DND-41 (cell line): ENCODE data around the gene MND1.

ENCODE experiments used
- ATAC-seq: fragments of 200-7000 bp; cut with Tn5 transposase; 3 replicates; pipeline ENCODE4 v1.9.1; 2021; ENCODE audit warnings: low read depth; ENCODE audit not compliant: insufficient read depth
- DNase-seq: peaks from one replicate; pipeline ENCODE4 v3.0.0-alpha.2; 2020
- H2AFZ ChIP-seq: 2 replicates; pipeline ENCODE4 v1.6.0; 2012; ENCODE audit warnings: low read depth, low read length
- H3K27ac ChIP-seq: 2 replicates; pipeline ENCODE4 v1.5.1; 2012; ENCODE audit warnings: low read length, inconsistent platforms
- H3K27me3 ChIP-seq: fragments of 200-600 bp; sonication (generic); 2 replicates; pipeline ENCODE4 v1.6.0; 2012; ENCODE audit warnings: low read length, mild to moderate bottlenecking, inconsistent platforms; ENCODE audit not compliant: insufficient read depth, poor library complexity
- H3K36me3 ChIP-seq: 2 replicates; pipeline ENCODE4 v1.5.1; 2012; ENCODE audit warnings: low read length, inconsistent platforms; ENCODE audit not compliant: insufficient read depth
- H3K4me1 ChIP-seq: 2 replicates; pipeline ENCODE4 v1.5.1; 2012; ENCODE audit warnings: mild to moderate bottlenecking, low read length; ENCODE audit not compliant: insufficient read depth
- H3K4me2 ChIP-seq: 2 replicates; pipeline ENCODE4 v1.6.0; 2012; ENCODE audit warnings: mild to moderate bottlenecking, moderate library complexity, low read length, inconsistent platforms; ENCODE audit not compliant: insufficient read depth
- H3K4me3 ChIP-seq, 2 experiments: fragments of 200-600 bp in 1 of 2; shearing (Covaris generic) in 1 of 2; 2 replicates each; pipeline ENCODE4 v1.5.1; 2012 to 2016; ENCODE audit warnings: inconsistent platforms in 2 of 2, low read length in 2 of 2, mild to moderate bottlenecking in 2 of 2, low read depth in 1 of 2, moderate library complexity in 1 of 2
- H3K79me2 ChIP-seq: 2 replicates; pipeline ENCODE4 v1.6.0; 2012; ENCODE audit warnings: low read length, inconsistent platforms; ENCODE audit not compliant: insufficient read depth
- H3K9ac ChIP-seq: 2 replicates; pipeline ENCODE4 v1.6.0; 2012; ENCODE audit warnings: low read depth, mild to moderate bottlenecking, inconsistent platforms, low read length, moderate library complexity
- H3K9me3 ChIP-seq: 2 replicates; pipeline ENCODE4 v1.5.1; 2012; ENCODE audit warnings: low read length, moderate library complexity, mild to moderate bottlenecking, inconsistent platforms; ENCODE audit not compliant: insufficient read depth, severe bottlenecking
- H4K20me1 ChIP-seq: 2 replicates; pipeline ENCODE4 v1.6.0; 2012; ENCODE audit warnings: low read length; ENCODE audit not compliant: insufficient read depth
- EZH2 ChIP-seq: IDR thresholded peaks from 3 replicates; pipeline ENCODE4 v1.6.1; 2012; ENCODE audit warnings: borderline replicate concordance, low read depth, mild to moderate bottlenecking, moderate library complexity, low read length, inconsistent platforms; ENCODE audit not compliant: severe bottlenecking
- TF ChIP-seq, protein P1 (sequence below): IDR thresholded peaks from 2 replicates; pipeline ENCODE4 v1.5.1; 2012; ENCODE audit warnings: borderline replicate concordance, low read length, moderate library complexity, mild to moderate bottlenecking; ENCODE audit not compliant: poor library complexity, severe bottlenecking; ENCODE audit errors: extremely low read depth

MND1 gene

GRCh38 chr4:153322791-153323190 is 21.7 kb upstream of the MND1 start:
- Histone ChIP-seq H2AFZ (no peak overlapping the region), H3K4me1 (no peaks in the 10 kb centered on the region), H3K36me3 (0 out of 2 replicates have a peak, but pooled peaks cover 3% of the 10 kb centered on the region), H3K9me3 (no peaks in the 10 kb centered on the region), H3K27me3 (no peaks in the 10 kb centered on the region), H3K9ac (no peak overlapping the region), H3K27ac (no peak overlapping the region), H4K20me1 (no peaks in the 10 kb centered on the region), H3K79me2 (no peaks in the 10 kb centered on the region), H3K4me3 (no peak overlapping the region), H3K4me2 (no peak overlapping the region)
- DNase-seq = no peak
- no peak for ATAC-seq
- TF ChIP-seq EZH2 = no peak
- TF ChIP-seq, protein P1, sequence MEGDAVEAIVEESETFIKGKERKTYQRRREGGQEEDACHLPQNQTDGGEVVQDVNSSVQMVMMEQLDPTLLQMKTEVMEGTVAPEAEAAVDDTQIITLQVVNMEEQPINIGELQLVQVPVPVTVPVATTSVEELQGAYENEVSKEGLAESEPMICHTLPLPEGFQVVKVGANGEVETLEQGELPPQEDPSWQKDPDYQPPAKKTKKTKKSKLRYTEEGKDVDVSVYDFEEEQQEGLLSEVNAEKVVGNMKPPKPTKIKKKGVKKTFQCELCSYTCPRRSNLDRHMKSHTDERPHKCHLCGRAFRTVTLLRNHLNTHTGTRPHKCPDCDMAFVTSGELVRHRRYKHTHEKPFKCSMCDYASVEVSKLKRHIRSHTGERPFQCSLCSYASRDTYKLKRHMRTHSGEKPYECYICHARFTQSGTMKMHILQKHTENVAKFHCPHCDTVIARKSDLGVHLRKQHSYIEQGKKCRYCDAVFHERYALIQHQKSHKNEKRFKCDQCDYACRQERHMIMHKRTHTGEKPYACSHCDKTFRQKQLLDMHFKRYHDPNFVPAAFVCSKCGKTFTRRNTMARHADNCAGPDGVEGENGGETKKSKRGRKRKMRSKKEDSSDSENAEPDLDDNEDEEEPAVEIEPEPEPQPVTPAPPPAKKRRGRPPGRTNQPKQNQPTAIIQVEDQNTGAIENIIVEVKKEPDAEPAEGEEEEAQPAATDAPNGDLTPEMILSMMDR = no peak

DNA sequence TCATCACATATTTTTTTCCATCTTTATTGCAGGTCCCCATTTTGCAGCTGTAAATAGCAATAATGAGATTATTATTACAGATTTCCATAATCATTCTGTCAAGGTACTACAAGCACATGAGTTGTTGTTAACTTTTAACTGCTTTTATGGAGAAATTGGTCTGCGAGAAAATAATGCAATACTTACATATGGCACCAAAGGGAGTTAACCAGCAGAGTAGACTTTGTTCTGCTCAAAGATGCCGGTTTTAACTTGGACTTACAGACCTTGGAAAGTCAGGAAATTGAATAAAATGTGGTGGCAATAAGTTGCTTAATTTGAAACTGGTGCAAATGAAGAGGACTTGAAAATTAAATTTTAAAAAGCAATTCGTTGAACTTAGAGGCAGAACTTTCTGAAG is 20.4 kb upstream of the MND1 start:
- TF ChIP-seq, protein P1 = no peak
- no peak for TF ChIP-seq EZH2
- DNase-seq = no peak
- no peak overlapping the region for H3K4me3 ChIP-seq

DNA sequence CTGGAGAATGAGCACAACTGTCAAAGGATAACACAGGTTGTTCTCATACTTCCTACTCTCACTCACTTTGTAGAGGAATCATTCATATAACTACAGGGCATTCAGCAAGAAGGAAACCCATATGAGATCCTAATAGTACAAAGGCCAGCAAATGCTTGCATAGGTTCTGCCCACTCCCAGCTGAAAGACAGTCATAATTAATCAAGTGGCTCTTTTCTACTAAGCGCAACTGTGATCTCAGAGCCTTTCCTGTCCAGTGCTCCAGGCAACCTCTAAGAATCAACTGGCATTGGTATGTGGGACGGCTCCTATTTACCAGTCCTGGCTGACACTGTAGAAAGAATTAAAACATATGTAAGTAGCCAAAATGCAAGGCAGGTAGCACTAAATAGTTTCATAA is 18.9 kb upstream of the MND1 start:
- H3K9ac ChIP-seq = no peak overlapping the region
- H3K9me3 ChIP-seq = no peaks in the 10 kb centered on the region
- H3K4me2 ChIP-seq = no peak overlapping the region
- H3K79me2 ChIP-seq = no peaks in the 10 kb centered on the region
- DNase-seq = no peak
- H2AFZ ChIP-seq = no peak overlapping the region
- no peaks in the 10 kb centered on the region for H4K20me1 ChIP-seq
- TF ChIP-seq, protein P1 = no peak
- TF ChIP-seq EZH2 = no peak
- ATAC-seq = no peak
- H3K27ac ChIP-seq = no peak overlapping the region
- H3K27me3 ChIP-seq = no peaks in the 10 kb centered on the region
- H3K4me3 ChIP-seq = no peak overlapping the region
- H3K36me3 ChIP-seq = 0 out of 2 replicates have a peak, but pooled peaks cover 3% of the 10 kb centered on the region
- no peaks in the 10 kb centered on the region for H3K4me1 ChIP-seq

More for the DNA sequence above, 20.4 kb upstream of the MND1 start:
- no peaks in the 10 kb centered on the region for H3K4me1 ChIP-seq
- no peaks in the 10 kb centered on the region for H3K79me2 ChIP-seq
- H3K36me3 ChIP-seq = 0 out of 2 replicates have a peak, but pooled peaks cover 3% of the 10 kb centered on the region
- no peaks in the 10 kb centered on the region for H3K9me3 ChIP-seq
- H3K4me2 ChIP-seq = no peak overlapping the region
- H3K27ac ChIP-seq = no peak overlapping the region
- no peaks in the 10 kb centered on the region for H3K27me3 ChIP-seq
- ATAC-seq = no peak
- H3K9ac ChIP-seq = no peak overlapping the region
- H4K20me1 ChIP-seq = no peaks in the 10 kb centered on the region
- no peak overlapping the region for H2AFZ ChIP-seq

DNA sequence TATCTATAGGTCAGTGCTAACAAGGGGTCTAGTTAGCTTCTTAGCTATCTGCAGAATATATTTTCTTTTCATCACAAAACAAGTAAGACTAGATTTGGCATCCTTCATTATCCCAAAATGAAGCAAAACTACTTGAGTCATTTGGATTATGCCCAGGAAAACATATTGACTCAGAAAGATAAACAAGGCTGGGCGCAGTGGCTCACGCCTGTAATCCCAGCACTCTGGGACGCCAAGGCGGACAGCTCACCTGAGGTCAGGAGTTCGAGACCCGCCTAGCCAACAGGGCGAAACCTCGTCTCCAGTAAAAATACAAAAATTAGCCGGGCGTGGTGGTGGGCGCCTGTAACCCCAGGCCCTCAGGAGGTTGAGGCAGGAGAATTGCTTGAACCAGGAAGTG is 18.0 kb upstream of the MND1 start:
- H3K27me3 ChIP-seq = no peaks in the 10 kb centered on the region
- H3K79me2 ChIP-seq = no peaks in the 10 kb centered on the region
- no peak for DNase-seq
- TF ChIP-seq, protein P1 = no peak
- no peak for TF ChIP-seq EZH2
- ATAC-seq = no peak
- no peak overlapping the region for H3K9ac ChIP-seq
- H2AFZ ChIP-seq = no peak overlapping the region
- H3K4me2 ChIP-seq = no peak overlapping the region
- H3K4me3 ChIP-seq = no peak overlapping the region
- no peak overlapping the region for H3K27ac ChIP-seq
- no peaks in the 10 kb centered on the region for H3K4me1 ChIP-seq
- H3K9me3 ChIP-seq = no peaks in the 10 kb centered on the region
- H3K36me3 ChIP-seq = no peaks in the 10 kb centered on the region
- H4K20me1 ChIP-seq = no peaks in the 10 kb centered on the region
